ENCODE data around the gene COL4A1. TPM values are rescaled to one million over a fixed set of nuclear protein-coding genes. Genes with fewer than 3 reads are reported as not detected.

Gene COL4A1
- total RNA-seq, 1 donor from 2014 or later: 65.2 TPM

DNA sequence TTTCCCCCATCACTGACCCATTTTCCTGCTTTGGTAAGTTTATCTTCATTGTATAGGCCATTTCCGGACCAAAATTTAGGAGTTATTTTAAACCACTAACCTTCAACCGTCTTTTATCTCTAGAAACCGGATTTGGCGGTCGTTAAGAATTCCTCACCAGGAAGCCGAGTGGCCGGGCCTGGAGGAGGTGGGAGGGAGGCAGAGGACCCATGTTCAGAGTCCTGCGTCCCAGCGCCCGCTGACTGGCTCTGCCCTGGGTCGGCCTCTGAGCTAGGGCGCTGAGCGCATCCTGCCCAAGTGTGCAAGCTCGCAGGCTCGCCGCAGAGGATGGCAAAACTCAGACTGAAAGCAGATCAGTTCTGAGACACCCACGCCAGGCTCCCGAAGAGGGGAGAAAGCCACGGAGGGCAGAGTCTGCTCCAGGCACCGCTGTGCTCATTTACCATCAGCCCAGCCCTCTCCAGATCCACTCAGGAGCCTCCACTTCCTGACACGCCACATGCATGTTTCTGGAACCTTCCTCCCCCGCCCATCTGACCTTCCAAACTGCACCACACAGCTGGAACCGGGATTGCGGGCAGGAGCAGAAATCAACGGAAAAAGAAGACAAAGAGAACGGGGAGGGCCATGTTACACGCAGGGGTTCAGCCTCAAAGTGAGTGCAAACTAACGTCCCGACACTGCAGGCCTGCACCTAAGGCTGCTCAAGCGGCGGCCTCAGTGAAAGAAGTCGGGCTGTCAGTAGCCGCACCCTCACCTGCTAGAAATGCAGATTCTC is 8.3 kb downstream of the COL4A1 start:
- no peak for FAIRE-seq

DNA sequence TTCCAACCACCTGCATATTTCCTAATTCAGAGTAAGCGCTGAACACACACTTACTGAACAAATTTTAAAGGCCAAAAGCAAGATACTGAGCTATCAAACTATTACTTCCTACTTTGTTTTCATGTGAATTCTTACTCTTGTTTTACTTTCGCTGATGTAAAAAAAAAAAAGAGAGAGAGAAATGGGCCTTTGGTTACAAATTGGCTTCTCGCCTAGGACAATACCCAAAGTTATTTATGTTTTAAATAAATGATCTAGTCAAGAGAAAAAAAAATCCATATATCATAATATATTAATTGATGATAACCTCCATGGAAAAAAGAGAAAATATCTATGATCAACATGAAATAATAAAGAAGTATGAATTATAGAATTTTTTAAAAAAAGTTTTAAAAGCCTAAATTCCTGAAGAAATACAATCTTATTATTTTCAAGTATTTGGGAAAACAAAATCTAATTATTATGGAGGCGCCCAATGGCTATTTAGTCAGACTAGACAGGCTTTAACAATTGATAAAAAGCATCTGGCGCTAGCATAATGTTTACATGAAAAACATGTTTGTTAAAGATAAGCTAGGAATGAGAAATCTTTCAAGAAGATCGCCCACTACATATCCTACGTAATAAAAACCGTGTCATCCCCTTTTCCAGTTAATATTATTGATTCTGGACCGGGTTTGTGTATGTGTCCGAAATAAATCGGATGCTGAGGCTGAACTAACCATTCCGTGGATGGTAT is 9.0 kb downstream of the COL4A1 start:
- DNase-seq (ENCODE audit: low spot score in 2 of 2) (no peak), FAIRE-seq (peak; percentile 66)

More for the DNA sequence above, 8.3 kb downstream of the COL4A1 start:
- DNase-seq (ENCODE audit: low spot score in 2 of 2): no peak

GRCh38 chr13:110297011-110297410 is 9.9 kb downstream of the COL4A1 start:
- DNase-seq (ENCODE audit: low spot score in 2 of 2) (no peak), FAIRE-seq (no peak)

DNA sequence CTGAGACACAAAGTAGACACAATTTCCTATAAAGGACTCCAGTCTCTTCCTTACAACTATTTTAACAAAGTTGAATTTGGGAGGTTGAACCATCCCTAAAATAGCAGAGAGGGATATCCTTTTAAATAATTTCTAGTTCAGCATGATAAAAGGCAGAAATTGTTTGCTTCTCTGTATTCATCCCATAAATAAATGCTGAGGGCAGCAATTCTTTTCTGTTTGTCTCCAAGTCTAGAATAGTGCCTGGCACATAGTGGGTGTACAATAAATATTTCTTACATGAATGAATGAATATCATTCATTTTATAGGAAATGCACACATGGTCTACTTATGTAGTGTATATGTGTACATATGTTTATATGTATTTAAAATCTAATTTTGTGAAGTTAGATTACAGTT is 12.3 kb downstream of the COL4A1 start:
- no peak for DNase-seq (ENCODE audit: low spot score in 2 of 2)
- no peak for FAIRE-seq

DNA sequence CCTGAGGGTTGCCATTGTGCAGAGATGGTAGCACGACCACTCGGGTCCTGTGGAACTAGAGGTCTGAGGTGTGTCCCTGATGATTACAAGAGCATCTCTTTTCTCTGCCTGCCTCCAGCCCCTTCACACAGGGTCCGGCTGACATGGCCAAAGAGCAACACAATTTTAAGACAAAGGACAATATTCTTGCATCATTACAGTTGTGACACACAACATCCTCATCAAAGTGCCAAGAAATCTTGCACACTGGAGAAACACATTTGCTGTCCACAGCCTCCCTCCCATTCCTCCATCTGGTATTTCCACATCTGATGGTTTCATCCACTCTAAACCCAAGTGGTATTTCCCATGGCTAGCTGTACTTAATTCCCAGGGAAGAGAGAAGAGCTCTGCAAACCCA is 12.8 kb downstream of the COL4A1 start:
- no peak for FAIRE-seq
- DNase-seq (ENCODE audit: low spot score in 2 of 2): no peak

GRCh38 chr13:110293649-110294048 is 13.3 kb downstream of the COL4A1 start:
- DNase-seq (ENCODE audit: low spot score in 2 of 2) (no peak), FAIRE-seq (no peak)

DNA sequence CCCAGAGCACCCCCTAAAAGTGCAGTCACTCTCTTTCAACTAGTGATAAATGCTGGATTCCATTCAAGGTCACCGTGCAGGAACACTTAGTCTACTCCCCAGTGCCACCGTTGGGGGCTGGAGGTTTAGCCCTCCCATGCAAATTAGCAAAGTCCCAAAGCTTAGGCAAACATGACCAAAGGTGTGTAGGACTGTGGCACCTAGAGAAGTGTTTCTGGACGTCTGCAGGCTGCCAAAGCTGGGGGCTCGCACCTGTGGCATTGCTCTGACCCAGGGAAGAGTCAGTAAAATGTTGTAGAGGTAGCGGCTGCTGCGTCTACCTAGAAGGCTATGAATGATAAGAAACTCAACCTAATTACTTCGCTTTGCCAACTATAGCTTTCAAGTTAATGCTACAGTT is 13.9 kb downstream of the COL4A1 start:
- FAIRE-seq (no peak), DNase-seq (ENCODE audit: low spot score in 2 of 2) (no peak)

DNA sequence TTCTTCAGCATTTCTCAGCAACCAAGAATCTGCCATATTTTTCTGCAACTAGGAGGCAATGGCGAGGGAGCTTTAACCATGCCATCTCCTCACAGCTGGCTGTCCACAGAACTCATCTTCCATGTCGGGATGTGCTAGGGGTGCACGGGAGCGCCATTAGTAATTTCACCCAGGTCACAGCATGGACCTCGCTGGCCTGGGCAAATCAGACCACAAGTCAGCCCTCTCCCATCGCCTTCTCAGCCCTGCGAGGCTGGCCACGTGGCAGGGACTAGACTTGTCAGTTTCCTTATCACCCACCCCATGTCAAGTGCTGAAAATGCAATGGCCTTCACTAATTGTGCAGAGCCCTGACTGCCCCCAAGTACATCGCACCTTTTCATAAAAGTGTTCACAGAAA is 15.7 kb downstream of the COL4A1 start:
- DNase-seq (ENCODE audit: low spot score in 2 of 2) (no peak), FAIRE-seq (no peak)

DNA sequence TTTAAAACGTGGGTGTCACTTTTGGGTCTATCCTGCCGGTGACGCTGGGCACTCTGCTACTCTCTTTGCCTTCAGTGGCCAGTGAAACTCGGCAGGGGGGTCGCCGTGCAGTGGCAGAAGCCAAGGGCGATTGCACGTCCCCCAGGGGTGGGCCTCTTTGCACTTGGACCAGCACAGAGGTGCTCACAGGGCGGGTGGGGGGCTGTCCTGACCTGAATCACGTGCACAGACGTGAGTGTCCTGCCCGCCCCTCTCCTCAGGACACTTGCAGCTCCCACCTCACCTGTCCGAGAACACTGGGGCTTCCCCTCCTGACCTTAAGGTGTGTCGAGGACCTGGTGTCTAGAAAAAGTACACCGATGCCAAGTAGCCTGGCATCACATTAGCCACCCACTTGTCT is 16.1 kb downstream of the COL4A1 start:
- no peak for FAIRE-seq

GRCh38 chr13:110290153-110290552 is 16.8 kb downstream of the COL4A1 start:
- no peak for FAIRE-seq
- no peak for DNase-seq (ENCODE audit: low spot score in 2 of 2)

More for the DNA sequence above, 16.1 kb downstream of the COL4A1 start:
- DNase-seq (ENCODE audit: low spot score in 2 of 2): no peak

GRCh38 chr13:110289661-110290060 is 17.3 kb downstream of the COL4A1 start:
- DNase-seq (ENCODE audit: low spot score in 2 of 2): no peak
- no peak for FAIRE-seq

- DNase-seq (ENCODE audit: low spot score in 2 of 2): no peak
- FAIRE-seq: no peak
Measured at GRCh38 chr13:110289174-110289573, 17.8 kb downstream of the COL4A1 start.

DNA sequence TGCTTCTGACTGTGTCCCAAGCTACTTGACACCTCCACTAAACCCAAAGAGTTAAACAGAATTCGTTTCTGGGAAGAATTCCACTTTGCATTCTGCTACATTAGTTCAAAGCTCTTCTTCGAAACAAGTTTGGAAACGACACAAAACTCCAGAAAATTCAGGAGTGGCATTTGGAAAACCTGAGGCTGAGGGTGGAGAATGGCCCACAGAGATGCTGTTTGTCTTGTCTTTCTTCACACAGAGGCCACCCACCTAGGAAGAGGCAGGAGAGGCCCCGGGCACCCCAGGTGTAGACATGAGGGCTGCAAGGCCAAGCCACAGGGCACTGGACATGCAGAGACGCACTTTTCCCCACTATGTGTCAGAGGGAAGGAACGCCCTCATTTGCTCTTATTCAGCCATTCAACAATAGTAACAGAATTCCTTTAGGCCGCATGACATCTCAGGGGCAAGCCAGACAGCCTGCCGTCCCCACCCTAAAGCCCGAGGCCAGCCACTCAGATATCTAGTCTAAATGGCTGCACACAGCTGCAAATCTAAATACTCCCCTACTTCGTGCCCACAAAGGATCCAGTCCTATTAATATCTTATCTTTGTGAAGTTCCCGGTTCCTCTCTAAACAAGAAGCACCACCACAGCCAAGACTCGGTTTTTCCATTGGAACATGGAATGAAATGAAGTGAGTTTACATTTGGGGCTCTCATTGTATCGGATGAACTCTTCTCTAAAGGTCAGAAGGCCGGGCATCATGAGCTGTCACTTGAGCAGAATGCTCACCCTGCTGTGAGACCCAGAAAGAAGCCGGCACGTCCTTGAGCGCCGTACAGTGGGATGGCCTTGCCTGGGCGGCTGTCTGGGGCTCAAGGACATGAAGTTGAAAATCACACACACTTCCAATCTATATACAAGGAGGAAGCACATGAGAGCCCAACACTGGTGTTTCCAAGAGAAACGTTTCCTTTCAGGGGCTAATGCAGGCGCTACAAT is 19.8 kb downstream of the COL4A1 start:
- no peak for FAIRE-seq
- DNase-seq (ENCODE audit: low spot score in 2 of 2): no peak

DNA sequence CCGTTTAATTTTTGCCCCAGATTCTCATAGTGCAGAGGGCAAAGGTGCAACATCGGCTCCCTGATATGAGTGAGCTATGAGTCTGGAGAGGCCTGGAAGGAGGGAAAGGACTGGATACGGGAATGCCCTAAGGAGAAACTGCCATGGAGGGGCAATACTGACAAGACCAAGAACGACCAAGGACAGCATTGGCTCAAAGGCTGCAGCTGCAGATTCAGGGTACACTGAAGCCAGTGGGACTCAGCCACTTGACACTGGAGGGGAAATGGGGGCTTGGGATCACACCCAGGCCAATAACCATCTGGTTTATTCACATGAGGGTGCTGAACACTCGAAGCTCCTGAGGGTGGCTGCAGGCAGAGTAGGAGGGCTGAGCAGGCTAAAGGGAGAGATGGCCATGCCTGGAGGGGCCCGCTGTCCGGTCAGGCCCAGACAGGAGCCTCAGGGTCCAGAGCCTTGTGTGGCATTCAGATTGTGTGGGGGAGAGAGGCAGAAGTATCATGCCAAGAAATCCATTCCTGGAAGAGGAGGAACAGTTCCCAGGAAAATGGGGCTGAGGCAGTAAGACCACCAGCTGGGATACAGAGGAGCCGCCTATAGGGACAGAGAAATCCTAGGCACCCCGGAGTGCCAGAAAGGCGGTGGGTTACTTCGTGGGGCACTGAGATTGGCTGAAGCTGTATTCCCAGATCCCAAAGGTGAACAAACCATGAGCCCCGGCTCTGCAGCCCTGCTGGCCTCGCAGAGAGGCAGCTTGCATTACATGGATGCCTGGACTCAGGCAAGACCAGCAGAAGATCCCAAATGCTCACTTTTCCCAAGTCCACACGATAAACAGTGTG is 20.7 kb downstream of the COL4A1 start:
- no peak for FAIRE-seq
- no peak for DNase-seq (ENCODE audit: low spot score in 2 of 2)

DNA sequence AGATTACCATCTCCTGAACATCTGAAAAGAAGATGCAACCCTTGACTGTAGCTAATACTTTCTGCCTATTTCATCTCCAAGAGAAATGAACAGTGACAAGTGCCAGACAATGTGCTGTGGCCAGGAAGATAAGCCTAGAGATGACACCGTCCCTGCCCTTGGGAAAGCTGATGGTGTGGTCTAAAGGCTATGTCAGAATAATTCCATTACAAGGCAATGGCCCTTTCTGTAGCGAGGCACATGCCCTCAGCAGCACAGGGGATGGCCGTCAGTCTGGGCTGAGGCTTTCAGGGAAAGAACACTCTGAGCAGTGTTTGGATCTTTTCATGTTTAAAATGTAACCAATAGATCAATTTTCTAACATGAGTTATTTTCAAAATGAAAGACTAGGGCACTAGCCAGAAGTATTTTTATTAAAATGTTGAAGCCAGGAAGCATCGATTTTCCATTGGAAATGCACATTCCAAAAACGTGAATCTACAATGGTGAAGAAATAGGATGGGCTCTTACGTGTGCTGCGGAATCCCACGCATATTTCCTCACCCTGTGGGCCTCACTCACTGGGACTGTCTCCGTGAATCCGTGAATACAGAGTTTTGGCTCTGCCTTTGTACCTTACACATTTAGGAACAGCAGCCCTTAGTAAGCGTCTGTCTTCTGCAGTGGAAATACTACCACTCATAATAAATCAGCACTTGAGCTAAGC is 22.0 kb downstream of the COL4A1 start:
- no peak for DNase-seq (ENCODE audit: low spot score in 2 of 2)
- no peak for FAIRE-seq

DNA sequence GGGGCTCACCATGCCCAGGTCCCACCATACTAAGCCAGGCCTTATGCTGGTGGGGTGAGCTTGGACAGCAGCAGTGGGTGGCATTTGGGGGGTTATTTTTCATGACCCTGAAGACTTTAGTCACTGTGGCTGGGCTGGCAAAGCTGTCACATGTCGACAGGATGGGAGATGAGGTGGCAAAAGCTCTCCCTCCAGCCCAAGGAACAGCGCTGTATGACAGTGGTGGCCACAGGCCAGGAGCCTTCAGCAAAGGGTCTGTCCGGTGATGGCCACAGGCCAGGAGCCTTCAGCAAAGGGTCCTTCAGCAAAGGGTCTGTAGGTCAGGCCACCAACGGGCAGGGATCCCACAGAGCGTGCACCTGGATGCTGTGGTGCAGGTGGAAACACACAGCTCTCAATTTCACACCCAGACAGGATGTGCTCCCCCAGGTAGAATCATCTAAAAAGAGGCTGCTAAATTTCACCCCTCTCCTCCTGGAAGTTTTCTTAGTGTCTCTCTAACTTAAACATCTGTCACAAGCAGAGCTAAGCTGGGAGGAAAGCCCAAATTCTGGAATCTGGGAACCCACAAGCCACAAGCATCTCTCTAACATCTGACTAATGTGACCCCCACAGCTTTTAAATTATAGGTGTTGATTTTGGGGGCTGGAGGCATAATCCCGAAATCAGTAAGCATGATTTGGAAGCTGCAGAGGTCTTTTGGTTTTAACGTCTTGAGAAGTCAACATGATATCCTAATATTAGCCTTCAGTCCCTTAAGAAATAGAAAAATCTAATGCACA is 23.0 kb downstream of the COL4A1 start:
- FAIRE-seq (no peak), DNase-seq (ENCODE audit: low spot score in 2 of 2) (no peak)

DNA sequence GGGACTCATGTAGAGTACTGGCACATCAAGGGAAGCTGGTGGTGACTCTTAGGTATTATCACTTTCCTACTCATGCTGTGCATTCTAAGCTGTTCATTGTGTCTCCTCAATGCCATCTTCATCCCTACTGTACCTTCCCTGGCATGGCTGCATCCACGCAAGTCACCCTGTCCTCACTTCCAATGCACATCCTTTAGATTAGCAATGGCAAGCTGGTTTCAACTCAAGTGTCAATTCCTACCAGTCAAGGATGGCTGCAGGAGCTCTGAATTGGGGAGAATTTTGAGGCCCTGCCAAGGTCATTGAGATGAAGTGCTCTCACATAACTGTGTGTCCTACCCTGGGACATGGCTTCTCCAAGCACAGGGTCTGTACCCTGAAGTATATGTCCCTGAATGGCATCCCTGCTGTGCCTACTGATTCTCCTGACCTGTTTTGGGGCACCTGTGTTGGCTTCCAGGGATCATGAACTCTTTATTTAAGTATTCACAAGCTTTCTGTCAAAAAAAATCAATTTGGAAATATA is 24.6 kb downstream of the COL4A1 start:
- no peak for DNase-seq (ENCODE audit: low spot score in 2 of 2)
- no peak for FAIRE-seq

GRCh38 chr13:110281736-110282135 is 25.2 kb downstream of the COL4A1 start:
- FAIRE-seq: no peak

More at GRCh38 chr13:110281736-110282135, 25.2 kb downstream of the COL4A1 start:
- DNase-seq (ENCODE audit: low spot score in 2 of 2): no peak
